IMR-90 (cell line): ENCODE measurements around the gene SCFD2. TPM values are rescaled to one million over a fixed set of nuclear protein-coding genes. Genes with fewer than 3 reads are reported as not detected.

Experiments
- ATAC-seq: fragments of 200-7000 bp; cut with Tn5 transposase; 2 replicates; pipeline ENCODE4 v1.9.1; 2020; ENCODE audit warnings: low read depth, mild to moderate bottlenecking, moderate library complexity
- BruUV-seq: library from RNA; stranded (reverse); fragments of 400-500 nt; replicated peaks from 2 replicates; lab custom pipeline; 2021; lab: Mats Ljungman, UMichigan
- CTCF ChIA-PET: fragments of 300-600 bp; formaldehyde crosslinking; extraction: SDS; loops from one replicate; lab custom pipeline; 2021; ENCODE audit warnings: antibody characterized with exemption; lab: Yijun Ruan, JAX
- POLR2A ChIA-PET: fragments of 300-600 bp; sonication (Branson Sonifier 250); formaldehyde crosslinking; loops from one replicate; lab custom pipeline; 2022; ENCODE audit warnings: antibody characterized with exemption; ENCODE audit not compliant: unreplicated experiment; lab: Charles Lee
- DNase-seq: peaks from one replicate; pipeline ENCODE4 v3.0.0; 2013
- H2AFZ ChIP-seq: replicated peaks from 2 replicates; pipeline ENCODE3; 2013; ENCODE audit warnings: low read length, mild to moderate bottlenecking; ENCODE audit not compliant: poor library complexity
- H2AK5ac ChIP-seq: 2 replicates; pipeline ENCODE4 v1.6.1; 2013; ENCODE audit warnings: low read depth, low read length, inconsistent platforms
- H2AK9ac ChIP-seq: replicated peaks from 2 replicates; pipeline ENCODE3; 2013; ENCODE audit warnings: mild to moderate bottlenecking, low read depth, low read length, moderate library complexity; ENCODE audit not compliant: poor library complexity
- H2BK120ac ChIP-seq: 2 replicates; pipeline ENCODE4 v1.6.1; 2013; ENCODE audit warnings: low read depth, low read length, inconsistent platforms
- H2BK15ac ChIP-seq: 3 replicates; pipeline ENCODE4 v1.6.1; 2013; ENCODE audit warnings: low read depth, low read length, inconsistent platforms
- H2BK20ac ChIP-seq: 2 replicates; pipeline ENCODE4 v1.6.1; 2013; ENCODE audit warnings: low read depth, mild to moderate bottlenecking, inconsistent platforms, low read length, moderate library complexity
- H2BK5ac ChIP-seq: 2 replicates; pipeline ENCODE4 v1.6.1; 2013; ENCODE audit warnings: mild to moderate bottlenecking, low read depth, low read length, inconsistent platforms; ENCODE audit not compliant: poor library complexity, severe bottlenecking
- H3K14ac ChIP-seq: replicated peaks from 2 replicates; pipeline ENCODE4 v1.6.1; 2013; ENCODE audit warnings: low read depth, low read length, inconsistent platforms
- H3K18ac ChIP-seq: 2 replicates; pipeline ENCODE4 v1.6.1; 2013; ENCODE audit warnings: low read depth, low read length, control low read depth
- H3K23ac ChIP-seq: 2 replicates; pipeline ENCODE4 v1.6.1; 2013; ENCODE audit warnings: low read depth, low read length, inconsistent platforms
- H3K27ac ChIP-seq: 2 replicates; pipeline ENCODE4 v1.5.1; 2013; ENCODE audit warnings: mild to moderate bottlenecking, control low read depth, low read length; ENCODE audit not compliant: insufficient read depth
- H3K27me3 ChIP-seq: 2 replicates; pipeline ENCODE4 v1.6.1; 2013; ENCODE audit warnings: low read length; ENCODE audit not compliant: control insufficient read depth, insufficient read depth
- H3K36me3 ChIP-seq: 2 replicates; pipeline ENCODE4 v1.6.1; 2013; ENCODE audit warnings: low read length, mixed read lengths; ENCODE audit not compliant: control insufficient read depth, insufficient read depth
- H3K4ac ChIP-seq: 2 replicates; pipeline ENCODE4 v1.6.1; 2013; ENCODE audit warnings: low read depth, low read length, inconsistent platforms
- H3K4me1 ChIP-seq: 2 replicates; pipeline ENCODE4 v1.6.1; 2013; ENCODE audit warnings: low read length, mixed read lengths; ENCODE audit not compliant: control insufficient read depth, insufficient read depth
- H3K4me2 ChIP-seq: 2 replicates; pipeline ENCODE4 v1.6.1; 2013; ENCODE audit warnings: low read depth, mild to moderate bottlenecking, control low read depth, low read length, moderate library complexity
- H3K4me3 ChIP-seq: 2 replicates; pipeline ENCODE4 v1.5.1; 2013; ENCODE audit warnings: low read depth, mild to moderate bottlenecking, control low read depth, low read length, moderate library complexity; ENCODE audit not compliant: insufficient read depth
- H3K56ac ChIP-seq: 2 replicates; pipeline ENCODE4 v1.6.1; 2013; ENCODE audit warnings: low read length, inconsistent platforms; ENCODE audit not compliant: insufficient read depth; ENCODE audit errors: extremely low read depth
- H3K79me1 ChIP-seq, 2 experiments: 2 replicates each; pipeline ENCODE4 v1.6.1; 2013; ENCODE audit warnings: low read length in 2 of 2, inconsistent platforms in 1 of 2, low read depth in 1 of 2
- H3K9ac ChIP-seq: 2 replicates; pipeline ENCODE4 v1.6.1; 2013; ENCODE audit warnings: low read depth, low read length, control low read depth
- H3K9me1 ChIP-seq: 2 replicates; pipeline ENCODE4 v1.6.1; 2013; ENCODE audit warnings: low read length, inconsistent platforms; ENCODE audit not compliant: insufficient read depth
- H3K9me3 ChIP-seq: 2 replicates; pipeline ENCODE4 v1.6.1; 2013; ENCODE audit warnings: low read length; ENCODE audit not compliant: control insufficient read depth, insufficient read depth
- H4K20me1 ChIP-seq: 2 replicates; pipeline ENCODE4 v1.6.1; 2013; ENCODE audit warnings: low read length, inconsistent platforms; ENCODE audit not compliant: insufficient read depth
- H4K5ac ChIP-seq: 2 replicates; pipeline ENCODE4 v1.6.1; 2013; ENCODE audit warnings: mild to moderate bottlenecking, low read depth, low read length, control low read depth
- H4K8ac ChIP-seq, 2 experiments: 2 replicates each; pipeline ENCODE4 v1.6.1; 2013; ENCODE audit warnings: low read depth in 2 of 2, low read length in 2 of 2, control low read depth in 1 of 2, inconsistent platforms in 1 of 2
- H4K91ac ChIP-seq: 2 replicates; pipeline ENCODE4 v1.6.1; 2013; ENCODE audit warnings: low read depth, low read length, inconsistent platforms; ENCODE audit not compliant: insufficient read depth
- CEBPB ChIP-seq: IDR thresholded peaks from 2 replicates; pipeline ENCODE4 v1.6.1; 2012; ENCODE audit warnings: low read depth, low read length, improper control_type of control experiment
- CHD1 ChIP-seq: IDR thresholded peaks from 2 replicates; pipeline ENCODE4 v1.6.1; 2012; ENCODE audit warnings: low read depth, low read length, improper control_type of control experiment
- FOS ChIP-seq: fragments of 150-350 bp; IDR thresholded peaks from 2 replicates; pipeline ENCODE4 v1.6.1; 2016; ENCODE audit warnings: low read depth, low read length
- MAFK ChIP-seq: IDR thresholded peaks from 2 replicates; pipeline ENCODE4 v1.6.1; 2012; ENCODE audit warnings: low read depth, low read length, improper control_type of control experiment
- MXI1 ChIP-seq: IDR thresholded peaks from 2 replicates; pipeline ENCODE4 v1.6.1; 2012; ENCODE audit warnings: low read depth, mild to moderate bottlenecking, low read length, moderate library complexity, borderline replicate concordance
- NFE2L2 ChIP-seq: fragments of 150-350 bp; IDR thresholded peaks from 2 replicates; pipeline ENCODE4 v1.6.1; 2016; ENCODE audit warnings: low read depth, mild to moderate bottlenecking, low read length
- RAD21 ChIP-seq: IDR thresholded peaks from 2 replicates; pipeline ENCODE4 v1.6.1; 2012; ENCODE audit warnings: low read length, improper control_type of control experiment
- RFX5 ChIP-seq: IDR thresholded peaks from 2 replicates; pipeline ENCODE4 v1.8.0; 2012; ENCODE audit warnings: low read depth, mild to moderate bottlenecking, low read length, moderate library complexity
- WGBS, 2 experiments: methylation state at CpG; one replicate each; pipeline versions ENCODE4 v1.1.5 to v1.1.7; 2013; ENCODE audit warnings: missing lambda C conversion rate in 2 of 2; ENCODE audit not compliant: insufficient read length in 1 of 2; ENCODE audit errors: extremely low coverage in 2 of 2; 5-methylcytosine and 5-hydroxymethylcytosine counted together
- dilution Hi-C: fragments of 300-500 bp; cut with HindIII; formaldehyde crosslinking; loops from one replicate; pipeline ENCODE4 v1.14.3; 2018; ENCODE audit warnings: low sequenced_read_pairs; ENCODE audit not compliant: unreplicated experiment
- in situ Hi-C: fragments of 300-500 bp; cut with MboI; formaldehyde crosslinking; loops from 3 replicates; pipeline ENCODE4 v1.14.3; 2019; ENCODE audit warnings: low sequenced_read_pairs, inconsistent platforms, mixed read lengths
- intact Hi-C: fragments of 100-400 bp; cut with micrococcal nuclease; formaldehyde crosslinking; loops from 2 replicates; pipeline ENCODE4 v1.10.0; 2022
- polyA plus RNA-seq, 3 experiments: library from polyadenylated mRNA; depleted of rRNA; stranded (reverse); fragments of >200 nt; gene quantifications; 2 replicates each; pipeline ENCODE4 v1.2.3, GENCODE V29; 2012; ENCODE audit warnings: low replicate concordance in 1 of 3
- total RNA-seq: library from RNA; depleted of rRNA; stranded (reverse); fragments of >200 nt; gene quantifications from 2 replicates; pipeline ENCODE4 v1.2.3, GENCODE V29; 2012

SCFD2 gene
- total and polyA plus RNA-seq, 2 of the 4 experiments (the other 2 are of a cell fraction) = 18.9 to 62.4 TPM

GRCh38 chr4:52867163-52867562 lies 498.7 kb downstream of the SCFD2 start:
- Histone ChIP-seq H3K4me1 (peaks cover 9% of the 10 kb centered on the region; the same call in 1 of the 2 replicates), H3K27me3 (no peaks in the 10 kb centered on the region), H2BK15ac (no peak overlapping the region), H3K79me1 (no peaks in the 10 kb centered on the region; a peak in 1 of 4 replicates), H3K4ac (no peak overlapping the region), H4K8ac (no peak overlapping the region), H3K36me3 (peaks cover 15% of the 10 kb centered on the region), H2BK120ac (no peak overlapping the region), H4K20me1 (no peaks in the 10 kb centered on the region), H3K27ac (no peak overlapping the region), H3K9ac (no peak overlapping the region), H3K4me2 (no peak overlapping the region), H2AK5ac (no peak overlapping the region), H2BK20ac (no peak overlapping the region), H3K4me3 (no peak overlapping the region), H4K91ac (no peak overlapping the region), H3K9me1 (peaks cover 7% of the 10 kb centered on the region; the same call in 1 of the 2 replicates), H3K56ac (no peak overlapping the region), H3K9me3 (no peaks in the 10 kb centered on the region), H2BK5ac (no peak overlapping the region), H2AK9ac (no peak overlapping the region), H3K18ac (no peak overlapping the region), H4K5ac (no peak overlapping the region), H3K23ac (no peak overlapping the region), H2AFZ (no peak overlapping the region), H3K14ac (no peak overlapping the region)
- no peak for TF ChIP-seq MAFK
- no peak for TF ChIP-seq FOS
- no peak for TF ChIP-seq RAD21
- TF ChIP-seq CHD1 = no peak
- TF ChIP-seq MXI1 = no peak
- TF ChIP-seq NFE2L2 = no peak
- no peak for TF ChIP-seq RFX5
- TF ChIP-seq CEBPB = no peak
- intact Hi-C loops (loop anchor here (10.0 kb wide), 2 partner anchors 212 to 492 kb away; partner anchors contain the start of gene USP46), in situ Hi-C loops (no loop called here), dilution Hi-C loops (no loop called here)
- POLR2A ChIA-PET = no interaction called here
- DNase-seq (no peak), ATAC-seq (no peak)
- WGBS, 2 experiments = no CpG with 5 or more reads among the region's 4 CpGs
- CTCF ChIA-PET = no interaction called here
- BruUV-seq = no TSS peak
